HG03469 (cell line): ENCODE results near the gene PBRM1.
"Not testable (repeated sequence)": the region's sequence is repeated elsewhere in the genome, so short reads cannot be mapped to it uniquely, and the experiment has no call there.

Experiments used
- ATAC-seq: cut with Tn5 transposase; IDR thresholded peaks from one replicate; pipeline ENCODE4 v1.9.1; 2021; ENCODE audit warnings: mild to moderate bottlenecking, moderate library complexity, moderate number of reproducible peaks; ENCODE audit not compliant: unreplicated experiment

Gene PBRM1

GRCh38 chr3:52536369-52537164 is 149.1 kb downstream of the PBRM1 start, which contains the start of gene UQCC5:
Gene UQCC5, plus strand, starts transcription at chr3:52536605. Its CDS starts 151 bp downstream, at chr3:52536756.
- peak; percentile 83 for ATAC-seq

- ATAC-seq, result no peak
These were observed 149.7 kb downstream of the PBRM1 start for GRCh38 chr3:52536112-52536368.

- ATAC-seq, result no peak
These were observed 150.2 kb downstream of the PBRM1 start for GRCh38 chr3:52535411-52536111.

- no peak for ATAC-seq
These were observed 151.2 kb downstream of the PBRM1 start for GRCh38 chr3:52534281-52535183.

GRCh38 chr3:52533623-52534280 is 152.0 kb downstream of the PBRM1 start, which contains the start of gene NT5DC2:
Gene NT5DC2, minus strand, starts transcription at chr3:52533857. Its CDS starts 120 bp downstream, at chr3:52533737.
- ATAC-seq, result no peak

- ATAC-seq, result no peak
These were observed 152.7 kb downstream of the PBRM1 start for GRCh38 chr3:52532838-52533622.

- ATAC-seq, result no peak
These were observed 153.2 kb downstream of the PBRM1 start for GRCh38 chr3:52532517-52532837.

GRCh38 chr3:52531860-52532516 is 153.7 kb downstream of the PBRM1 start:
- no peak for ATAC-seq

- no peak for ATAC-seq
These were observed 154.5 kb downstream of the PBRM1 start for GRCh38 chr3:52530918-52531826.

- no peak for ATAC-seq
These were observed 156.1 kb downstream of the PBRM1 start for GRCh38 chr3:52529376-52530333.

GRCh38 chr3:52528586-52529375 is 156.9 kb downstream of the PBRM1 start:
- no peak for ATAC-seq

GRCh38 chr3:52527732-52528585 is 157.8 kb downstream of the PBRM1 start:
- no peak for ATAC-seq

- no peak for ATAC-seq
These were observed 158.5 kb downstream of the PBRM1 start for GRCh38 chr3:52527039-52527731.

- ATAC-seq, result not testable (repeated sequence)
These were observed 159.1 kb downstream of the PBRM1 start for GRCh38 chr3:52526671-52527038.
